Hypothalamus (tissue), 51 donors: ENCODE results near the gene THBS1.

Source experiments
- DNase-seq, 51 donors: peaks; one replicate each; lab custom pipeline; 2025; lab: John Stamatoyannopoulos, UW

Gene THBS1

GRCh38 chr15:39627451-39628143 lies 46.7 kb downstream of the THBS1 start:
- no peak for DNase-seq

- no peak for DNase-seq
Observed at GRCh38 chr15:39628144-39628508, 47.2 kb downstream of the THBS1 start.

GRCh38 chr15:39628546-39629257 lies 47.8 kb downstream of the THBS1 start:
- DNase-seq: no peak

- DNase-seq: no peak
Observed at GRCh38 chr15:39629371-39629770, 48.5 kb downstream of the THBS1 start.

- DNase-seq: no peak
Observed at GRCh38 chr15:39629906-39630305, 49.0 kb downstream of the THBS1 start.

GRCh38 chr15:39631357-39631756 lies 50.5 kb downstream of the THBS1 start:
- DNase-seq: no peak

- DNase-seq: no peak
Observed at GRCh38 chr15:39638041-39638440, 57.2 kb downstream of the THBS1 start.

- no peak for DNase-seq
Observed at GRCh38 chr15:39639037-39639436, 58.2 kb downstream of the THBS1 start.

- DNase-seq: no peak
Observed at GRCh38 chr15:39640665-39641064, 59.8 kb downstream of the THBS1 start.

GRCh38 chr15:39641191-39641889 lies 60.5 kb downstream of the THBS1 start:
- peak in 1 of 51 donors; percentile 38 for DNase-seq

GRCh38 chr15:39642011-39642640 lies 61.2 kb downstream of the THBS1 start:
- peak in 1 of 51 donors; percentile 40 for DNase-seq

GRCh38 chr15:39643727-39644126 lies 62.8 kb downstream of the THBS1 start:
- no peak for DNase-seq

GRCh38 chr15:39644136-39644535 lies 63.3 kb downstream of the THBS1 start:
- DNase-seq: no peak

- DNase-seq: no peak
Observed at GRCh38 chr15:39645138-39645975, 64.5 kb downstream of the THBS1 start.

GRCh38 chr15:39645976-39646257 lies 65.0 kb downstream of the THBS1 start:
- DNase-seq: no peak

GRCh38 chr15:39646425-39646824 lies 65.5 kb downstream of the THBS1 start:
- DNase-seq: no peak
